Measurements from ENCODE around the gene PEX3.
"Not testable (repeated sequence)": the region's sequence is repeated elsewhere in the genome, so short reads cannot be mapped to it uniquely, and the experiment has no call there.

Gene PEX3

GRCh38 chr6:143447865-143448264 lies 2.7 kb upstream of the PEX3 start:
- not testable (repeated sequence) for DNase-seq (ENCODE audit: low read depth)

GRCh38 chr6:143449082-143449713 lies 1.4 kb upstream of the PEX3 start:
- DNase-seq (ENCODE audit: low read depth) = no peak

- DNase-seq (ENCODE audit: low read depth) = peak; percentile 40
Measured at GRCh38 chr6:143449714-143450452, 722 bp upstream of the PEX3 start.

GRCh38 chr6:143451531-143451930 lies 926 bp downstream of the PEX3 start:
- no peak for DNase-seq (ENCODE audit: low read depth)

GRCh38 chr6:143457563-143458359 lies 7.2 kb downstream of the PEX3 start:
- DNase-seq (ENCODE audit: low read depth) = peak; percentile 23

GRCh38 chr6:143465546-143465945 lies 14.9 kb downstream of the PEX3 start:
- DNase-seq (ENCODE audit: low read depth) = no peak

GRCh38 chr6:143468026-143468425 lies 17.4 kb downstream of the PEX3 start:
- no peak for DNase-seq (ENCODE audit: low read depth)

GRCh38 chr6:143468823-143469222 lies 18.2 kb downstream of the PEX3 start:
- DNase-seq (ENCODE audit: low read depth) = not testable (repeated sequence)

- no peak for DNase-seq (ENCODE audit: low read depth)
Measured at GRCh38 chr6:143471822-143472221, 21.2 kb downstream of the PEX3 start.

- DNase-seq (ENCODE audit: low read depth) = no peak
Measured at GRCh38 chr6:143476545-143476944, 25.9 kb downstream of the PEX3 start.

GRCh38 chr6:143478479-143479062 lies 28.0 kb downstream of the PEX3 start:
- no peak for DNase-seq (ENCODE audit: low read depth)

GRCh38 chr6:143482593-143482992 lies 32.0 kb downstream of the PEX3 start:
- no peak for DNase-seq (ENCODE audit: low read depth)

GRCh38 chr6:143485967-143486366 lies 35.4 kb downstream of the PEX3 start:
- no peak for DNase-seq (ENCODE audit: low read depth)

- no peak for DNase-seq (ENCODE audit: low read depth)
Measured at GRCh38 chr6:143486752-143487151, 36.1 kb downstream of the PEX3 start.

GRCh38 chr6:143490244-143490643 lies 39.6 kb downstream of the PEX3 start:
- no peak for DNase-seq (ENCODE audit: low read depth)

- DNase-seq (ENCODE audit: low read depth) = no peak
Measured at GRCh38 chr6:143490775-143491174, 40.2 kb downstream of the PEX3 start.

- DNase-seq (ENCODE audit: low read depth) = no peak
Measured at GRCh38 chr6:143496974-143497373, 46.4 kb downstream of the PEX3 start.

- DNase-seq (ENCODE audit: low read depth) = no peak
Measured at GRCh38 chr6:143498428-143498827, 47.8 kb downstream of the PEX3 start.

- DNase-seq (ENCODE audit: low read depth) = no peak
Measured at GRCh38 chr6:143501851-143502250, 51.2 kb downstream of the PEX3 start.

- DNase-seq (ENCODE audit: low read depth) = no peak
Measured at GRCh38 chr6:143504369-143504768, 53.8 kb downstream of the PEX3 start.

- DNase-seq (ENCODE audit: low read depth) = no peak
Measured at GRCh38 chr6:143505111-143505510, 54.5 kb downstream of the PEX3 start.

GRCh38 chr6:143505537-143505936 lies 54.9 kb downstream of the PEX3 start:
- DNase-seq (ENCODE audit: low read depth) = no peak

GRCh38 chr6:143506199-143506598 lies 55.6 kb downstream of the PEX3 start:
- DNase-seq (ENCODE audit: low read depth) = no peak

All from HS-27A (cell line).